H1 (cell line): ENCODE results near the gene TCERG1L.

Source experiments
- ATF2 ChIP-seq: IDR thresholded peaks from 2 replicates; pipeline ENCODE4 v1.6.1; 2012; ENCODE audit warnings: low read length, inconsistent platforms
- CTCF ChIP-seq, 3 experiments: IDR thresholded peaks; 1 replicate in 2 of 3; 2 replicates in 1 of 3; pipeline versions ENCODE4 v1.5.1 to v1.6.1; 2011; ENCODE audit warnings: low read length in 3 of 3, mild to moderate bottlenecking in 3 of 3, inconsistent platforms in 2 of 3, low read depth in 1 of 3, moderate library complexity in 1 of 3; ENCODE audit not compliant: insufficient read depth in 1 of 3; ENCODE audit errors: control extremely low read depth in 1 of 3
- MAX ChIP-seq: IDR thresholded peaks from 2 replicates; pipeline ENCODE4 v1.6.1; 2012; ENCODE audit warnings: inconsistent platforms
- POLR2A ChIP-seq, 2 experiments: IDR thresholded peaks; 1 replicate in 1 of 2; 2 replicates in 1 of 2; pipeline ENCODE4 v1.6.1; 2011; ENCODE audit warnings: low read depth in 2 of 2, low read length in 2 of 2, mild to moderate bottlenecking in 2 of 2; ENCODE audit errors: control extremely low read depth in 1 of 2

GRCh38 chr10:131274133-131274880, 37.2 kb downstream of the TCERG1L start:
- TF ChIP-seq MAX (no peak), CTCF (IDR thresholded peaks at IDR 0.05; ENCODE audit: control extremely low read depth in 1 of 3, insufficient read depth in 1 of 3, low read depth in 1 of 3, low read length in 3 of 3) (no peak), ATF2 (no peak), POLR2A (IDR thresholded peaks at IDR 0.05; ENCODE audit: control extremely low read depth in 1 of 2, low read depth in 2 of 2, low read length in 2 of 2) (no peak)
